GM12878 (cell line): Measurements from ENCODE around the gene LPCAT4. TPM values are rescaled to one million over a fixed set of nuclear protein-coding genes. Genes with fewer than 3 reads are reported as not detected.

Experiments used
- ATAC-seq: fragments of 200-7000 bp; cut with Tn5 transposase; 3 replicates; pipeline ENCODE4 v1.9.1; 2020; ENCODE audit warnings: mild to moderate bottlenecking, moderate library complexity
- BruUV-seq: library from RNA; stranded (reverse); fragments of 400-500 nt; replicated peaks from 2 replicates; lab custom pipeline; 2021; lab: Mats Ljungman, UMichigan
- CTCF ChIA-PET: fragments of 300-600 bp; sonication (Branson Sonifier 250); formaldehyde crosslinking; extraction: SDS; loops from one replicate; lab custom pipeline; 2021; ENCODE audit warnings: inconsistent platforms; lab: Yijun Ruan, JAX
- POLR2A ChIA-PET: fragments of 350-600 bp; formaldehyde crosslinking; extraction: SDS; loops from one replicate; lab custom pipeline; 2021; ENCODE audit warnings: inconsistent platforms; lab: Charles Lee
- RAD21 ChIA-PET: fragments of 300-600 bp; sonication (Branson Sonifier 250); formaldehyde crosslinking; loops from one replicate; lab custom pipeline; 2023; ENCODE audit warnings: antibody characterized with exemption; ENCODE audit not compliant: unreplicated experiment; lab: Charles Lee
- SMC1A ChIA-PET: fragments of 300-600 bp; sonication (Branson Sonifier 250); formaldehyde crosslinking; loops from one replicate; lab custom pipeline; 2023; ENCODE audit not compliant: unreplicated experiment, uncharacterized antibody; lab: Charles Lee
- DNase-seq: peaks from one replicate; pipeline ENCODE4 v3.0.0-alpha.2; 2011; ENCODE audit warnings: low read depth, low spot score
- FAIRE-seq: peaks from 3 replicates; lab custom pipeline; 2011; peaks lifted over from hg19 to GRCh38; lab: Jason Lieb, UNC
- H2AFZ ChIP-seq: 2 replicates; pipeline ENCODE4 v1.6.0; 2011; ENCODE audit warnings: low read depth, low read length, control low read depth; ENCODE audit not compliant: control insufficient read depth
- H3K27ac ChIP-seq: 2 replicates; pipeline ENCODE4 v1.5.1; 2011; ENCODE audit warnings: control low read depth; ENCODE audit not compliant: control insufficient read depth, insufficient read depth
- H3K27me3 ChIP-seq, 2 experiments: replicated peaks in 1 of 2; 2 replicates each; pipeline versions ENCODE4 v1.6.0 to v1.6.1; 2011; ENCODE audit warnings: low read length in 1 of 2; ENCODE audit not compliant: control insufficient read depth in 2 of 2, insufficient read depth in 2 of 2
- H3K36me3 ChIP-seq, 2 experiments: 2 replicates each; pipeline ENCODE4 v1.5.1; 2011; ENCODE audit warnings: low read length in 1 of 2; ENCODE audit not compliant: control insufficient read depth in 2 of 2, insufficient read depth in 2 of 2
- H3K4me1 ChIP-seq: 2 replicates; pipeline ENCODE4 v1.6.1; 2011; ENCODE audit warnings: mild to moderate bottlenecking, low read length, moderate library complexity, mixed read lengths; ENCODE audit not compliant: control insufficient read depth, insufficient read depth
- H3K4me2 ChIP-seq: 2 replicates; pipeline ENCODE4 v1.6.0; 2011; ENCODE audit warnings: control low read depth; ENCODE audit not compliant: control insufficient read depth, insufficient read depth
- H3K4me3 ChIP-seq: fragments of 200-600 bp; sonication (generic); 2 replicates; pipeline ENCODE4 v1.5.1; 2016
- H3K79me2 ChIP-seq: 2 replicates; pipeline ENCODE4 v1.6.0; 2011; ENCODE audit warnings: low read length; ENCODE audit not compliant: control insufficient read depth, insufficient read depth
- H3K9ac ChIP-seq: 2 replicates; pipeline ENCODE4 v1.8.0; 2011; ENCODE audit warnings: low read length, control low read depth, mixed read lengths; ENCODE audit not compliant: control insufficient read depth, insufficient read depth
- H3K9me3 ChIP-seq: replicated peaks from 3 replicates; pipeline ENCODE4 v1.5.1; 2011; ENCODE audit warnings: mild to moderate bottlenecking, low read length; ENCODE audit not compliant: control insufficient read depth, insufficient read depth
- H4K20me1 ChIP-seq: 2 replicates; pipeline ENCODE4 v1.6.0; 2011; ENCODE audit not compliant: control insufficient read depth, insufficient read depth
- ASH2L ChIP-seq: fragments of 300-600, 200-600 bp; sonication (generic); IDR thresholded peaks from 2 replicates; pipeline ENCODE4 v1.6.1; 2017; ENCODE audit warnings: low read depth, mild to moderate bottlenecking, borderline replicate concordance
- CBX3 ChIP-seq: fragments of 200-600 bp; sonication (generic); IDR thresholded peaks from 2 replicates; pipeline ENCODE4 v1.6.1; 2016; ENCODE audit warnings: low read depth, borderline replicate concordance
- CHD1 ChIP-seq: IDR thresholded peaks from 2 replicates; pipeline ENCODE4 v1.6.1; 2012; ENCODE audit warnings: low read depth, low read length, improper control_type of control experiment
- NRF1 ChIP-seq: conservative IDR thresholded peaks from 2 replicates; pipeline ENCODE4 v1.6.1; 2011; ENCODE audit warnings: mild to moderate bottlenecking, low read depth, low read length, improper control_type of control experiment
- PAX8 ChIP-seq: fragments of 450-650 bp; IDR thresholded peaks from 2 replicates; pipeline ENCODE4 v1.6.1; 2017; ENCODE audit warnings: mild to moderate bottlenecking, moderate library complexity
- PML ChIP-seq: IDR thresholded peaks from 2 replicates; pipeline ENCODE4 v1.6.1; 2012; ENCODE audit warnings: low read length, inconsistent platforms
- WGBS: methylation state at CpG from one replicate; pipeline ENCODE4 v1.1.6; 2016; ENCODE audit warnings: low lambda C conversion rate; ENCODE audit not compliant: insufficient replicate concordance, insufficient coverage; ENCODE audit errors: missing lambda C conversion rate; 5-methylcytosine and 5-hydroxymethylcytosine counted together
- in situ Hi-C: fragments of 300-500 bp; cut with MboI; formaldehyde crosslinking; loops from 9 replicates; pipeline ENCODE4 v1.14.3; 2018; ENCODE audit warnings: mixed read lengths
- intact Hi-C: fragments of 100-400 bp; cut with micrococcal nuclease; formaldehyde crosslinking; loops from one replicate; pipeline ENCODE4 v1.14.2; 2022; ENCODE audit not compliant: unreplicated experiment
- polyA plus RNA-seq, 11 experiments: library from polyadenylated mRNA; depleted of rRNA in 4 of 11; unstranded in 6 of 11; stranded (reverse) in 5 of 11; fragments of >200 nt; fragmentation: Nextera tagmentation in 4 of 11; fragmentation: Illumina TruSeq in 1 of 11; extraction: Ambion mirVana in 4 of 11; extraction: Trizol in 1 of 11; gene quantifications; 1 replicate in 1 of 11; 2 replicates in 10 of 11; pipeline versions ENCODE4 v1.2.1 to v1.2.3, GENCODE V29; 2011 to 2016; ENCODE audit warnings: inconsistent platforms in 2 of 11, missing spikeins in 2 of 11, low read depth in 1 of 11
- total RNA-seq, 4 experiments: library from RNA; depleted of rRNA in 3 of 4; stranded (reverse); fragments of >200 nt in 3 of 4; fragmentation: Illumina TruSeq in 1 of 4; extraction: Trizol in 1 of 4; gene quantifications; 2 replicates each; pipeline versions ENCODE4 v1.2.1 to v1.2.3, GENCODE V29; 2013 to 2021
- TF ChIP-seq, protein P1 (sequence below), 3 experiments: IDR thresholded peaks in 2 of 3; conservative IDR thresholded peaks in 1 of 3; 2 replicates each; pipeline ENCODE4 v1.5.1; 2011; ENCODE audit warnings: low read depth in 3 of 3, low read length in 3 of 3, mild to moderate bottlenecking in 3 of 3, control low read depth in 2 of 3, moderate library complexity in 2 of 3, inconsistent platforms in 1 of 3, mixed read lengths in 1 of 3; ENCODE audit not compliant: control insufficient read depth in 2 of 3, insufficient read depth in 1 of 3; ENCODE audit errors: extremely low read depth in 1 of 3
- TF ChIP-seq, protein P2 (sequence below): IDR thresholded peaks from 2 replicates; pipeline ENCODE4 v1.6.1; 2012; ENCODE audit warnings: low read depth, low read length, improper control_type of control experiment
- TF ChIP-seq, protein P3 (sequence below): fragments of 450-650 bp; IDR thresholded peaks from 2 replicates; pipeline ENCODE4 v1.6.1; 2017; ENCODE audit warnings: low read depth, mild to moderate bottlenecking, moderate library complexity
- TF ChIP-seq, protein P4 (sequence below): fragments of 150-350 bp; IDR thresholded peaks from 2 replicates; pipeline ENCODE4 v1.6.1; 2014; ENCODE audit warnings: mild to moderate bottlenecking, low read depth, low read length
- TF ChIP-seq, protein P5 (sequence below): fragments of 450-650 bp; IDR thresholded peaks from 2 replicates; pipeline ENCODE4 v1.6.1; 2017; ENCODE audit warnings: antibody characterized with exemption, mild to moderate bottlenecking, moderate library complexity

LPCAT4 gene
- total and polyA plus RNA-seq, 10 of the 15 experiments (the other 5 are each of a cell fraction or from before 2014, with no cell fraction given) = 14.4 to 57.2 (median 33.0) TPM

DNA sequence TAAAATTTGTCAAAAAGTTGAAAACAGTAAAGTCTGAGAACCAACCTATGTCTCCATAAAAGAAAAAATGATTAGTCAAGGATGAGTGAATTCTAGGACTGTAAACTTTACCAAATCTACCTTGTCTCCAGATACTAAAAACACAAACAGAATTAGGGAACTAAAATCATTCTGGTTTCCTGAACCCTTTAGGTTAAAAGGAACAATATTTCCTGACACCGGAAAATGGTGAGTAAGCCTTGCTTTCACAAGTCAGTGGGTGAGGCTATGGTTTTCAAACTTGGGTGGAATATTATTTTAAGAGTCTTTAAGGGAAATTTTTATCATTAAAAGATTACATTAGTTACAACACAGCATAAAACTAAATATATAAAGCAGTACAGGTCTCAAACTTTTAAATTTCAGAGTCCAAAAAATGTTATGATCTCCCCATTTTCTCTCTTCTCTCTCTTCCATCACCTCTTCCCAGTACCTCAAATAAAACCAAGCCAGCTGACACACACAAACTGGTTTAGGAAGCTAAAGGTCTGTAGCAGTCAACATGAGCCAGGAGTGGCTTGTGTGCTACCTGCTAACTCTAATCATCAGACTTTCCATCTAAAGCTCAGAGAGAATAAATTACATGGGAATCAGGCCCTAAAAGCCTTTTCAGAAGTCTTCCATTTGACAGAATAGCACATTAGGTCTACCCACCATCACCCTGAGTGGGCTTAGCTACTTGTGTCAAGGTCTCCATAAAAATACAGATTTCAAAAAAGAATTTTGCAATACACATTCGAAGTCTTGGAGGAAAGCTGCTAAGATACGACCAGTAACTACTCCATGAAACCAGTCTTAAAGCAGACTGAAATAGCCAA lies 31.6 kb downstream of the LPCAT4 start:
- Histone ChIP-seq H3K27ac (peak overlapping the region; percentile 94), H4K20me1 (no peaks in the 10 kb centered on the region), H3K4me2 (peak overlapping the region; percentile 100), H3K27me3 (no peaks in the 10 kb centered on the region), H3K79me2 (peaks cover 76% of the 10 kb centered on the region), H3K4me3 (peak overlapping the region; percentile 72), H3K4me1 (peaks cover 15% of the 10 kb centered on the region), H2AFZ (no peak overlapping the region), H3K9ac (peak overlapping the region; percentile 89), H3K36me3 (peaks cover 0 to 5% of the 10 kb centered on the region in 2 experiments; a peak in 1 of 4 replicates), H3K9me3 (no peaks in the 10 kb centered on the region)
- no peak for FAIRE-seq
- no peak for DNase-seq
- RAD21 ChIA-PET = interaction anchor here (1.1 to 5.1 kb wide), 6 partner anchors 8 to 94 kb away, joined by 3 to 57 read pairs (median 8); partner anchors contain the start of gene LPCAT4
- no TSS peak for BruUV-seq
- in situ Hi-C loops (no loop called here), intact Hi-C loops (loop anchor here (5.0 kb wide), 1 partner anchor 93 kb away; no protein-coding TSS in a partner anchor)
- SMC1A ChIA-PET = interaction anchor here (0.7 to 7.9 kb wide), 9 partner anchors 9 to 231 kb away, joined by 3 to 89 read pairs (median 3); partner anchors contain the start of gene LPCAT4
- 4% methylated on average over 3 of the region's 3 CpGs for WGBS
- ATAC-seq = no peak; the same call in 2 of the 3 replicates
- CTCF ChIA-PET = interaction anchor here (0.6 to 4.5 kb wide), 8 partner anchors 7 to 585 kb away, joined by 3 to 26 read pairs (median 5); partner anchors contain the start of gene LPCAT4
- POLR2A ChIA-PET = interaction anchor here (0.6 to 4.4 kb wide), 6 partner anchors 7 to 126 kb away, joined by 3 to 37 read pairs (median 12); partner anchors contain the start of gene LPCAT4
- TF ChIP-seq, protein P1, sequence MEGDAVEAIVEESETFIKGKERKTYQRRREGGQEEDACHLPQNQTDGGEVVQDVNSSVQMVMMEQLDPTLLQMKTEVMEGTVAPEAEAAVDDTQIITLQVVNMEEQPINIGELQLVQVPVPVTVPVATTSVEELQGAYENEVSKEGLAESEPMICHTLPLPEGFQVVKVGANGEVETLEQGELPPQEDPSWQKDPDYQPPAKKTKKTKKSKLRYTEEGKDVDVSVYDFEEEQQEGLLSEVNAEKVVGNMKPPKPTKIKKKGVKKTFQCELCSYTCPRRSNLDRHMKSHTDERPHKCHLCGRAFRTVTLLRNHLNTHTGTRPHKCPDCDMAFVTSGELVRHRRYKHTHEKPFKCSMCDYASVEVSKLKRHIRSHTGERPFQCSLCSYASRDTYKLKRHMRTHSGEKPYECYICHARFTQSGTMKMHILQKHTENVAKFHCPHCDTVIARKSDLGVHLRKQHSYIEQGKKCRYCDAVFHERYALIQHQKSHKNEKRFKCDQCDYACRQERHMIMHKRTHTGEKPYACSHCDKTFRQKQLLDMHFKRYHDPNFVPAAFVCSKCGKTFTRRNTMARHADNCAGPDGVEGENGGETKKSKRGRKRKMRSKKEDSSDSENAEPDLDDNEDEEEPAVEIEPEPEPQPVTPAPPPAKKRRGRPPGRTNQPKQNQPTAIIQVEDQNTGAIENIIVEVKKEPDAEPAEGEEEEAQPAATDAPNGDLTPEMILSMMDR (IDR thresholded peaks at IDR 0.05 in 2 of 3, conservative IDR thresholded peaks at IDR 0.05 in 1 of 3; ENCODE audit: control insufficient read depth in 2 of 3, extremely low read depth in 1 of 3, insufficient read depth in 1 of 3, low read depth in 3 of 3, low read length in 3 of 3) = no peak
- TF ChIP-seq PML (no peak), ASH2L (no peak), PAX8 (no peak), CHD1 (no peak), CBX3 (no peak), NRF1 (no peak)
- TF ChIP-seq, protein P2, sequence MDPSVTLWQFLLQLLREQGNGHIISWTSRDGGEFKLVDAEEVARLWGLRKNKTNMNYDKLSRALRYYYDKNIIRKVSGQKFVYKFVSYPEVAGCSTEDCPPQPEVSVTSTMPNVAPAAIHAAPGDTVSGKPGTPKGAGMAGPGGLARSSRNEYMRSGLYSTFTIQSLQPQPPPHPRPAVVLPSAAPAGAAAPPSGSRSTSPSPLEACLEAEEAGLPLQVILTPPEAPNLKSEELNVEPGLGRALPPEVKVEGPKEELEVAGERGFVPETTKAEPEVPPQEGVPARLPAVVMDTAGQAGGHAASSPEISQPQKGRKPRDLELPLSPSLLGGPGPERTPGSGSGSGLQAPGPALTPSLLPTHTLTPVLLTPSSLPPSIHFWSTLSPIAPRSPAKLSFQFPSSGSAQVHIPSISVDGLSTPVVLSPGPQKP = peak; percentile 17; the same call in 1 of the 2 replicates
- TF ChIP-seq, protein P3, sequence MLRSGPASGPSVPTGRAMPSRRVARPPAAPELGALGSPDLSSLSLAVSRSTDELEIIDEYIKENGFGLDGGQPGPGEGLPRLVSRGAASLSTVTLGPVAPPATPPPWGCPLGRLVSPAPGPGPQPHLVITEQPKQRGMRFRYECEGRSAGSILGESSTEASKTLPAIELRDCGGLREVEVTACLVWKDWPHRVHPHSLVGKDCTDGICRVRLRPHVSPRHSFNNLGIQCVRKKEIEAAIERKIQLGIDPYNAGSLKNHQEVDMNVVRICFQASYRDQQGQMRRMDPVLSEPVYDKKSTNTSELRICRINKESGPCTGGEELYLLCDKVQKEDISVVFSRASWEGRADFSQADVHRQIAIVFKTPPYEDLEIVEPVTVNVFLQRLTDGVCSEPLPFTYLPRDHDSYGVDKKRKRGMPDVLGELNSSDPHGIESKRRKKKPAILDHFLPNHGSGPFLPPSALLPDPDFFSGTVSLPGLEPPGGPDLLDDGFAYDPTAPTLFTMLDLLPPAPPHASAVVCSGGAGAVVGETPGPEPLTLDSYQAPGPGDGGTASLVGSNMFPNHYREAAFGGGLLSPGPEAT = peak; percentile 32; the same call in 1 of the 2 replicates
- TF ChIP-seq, protein P4, sequence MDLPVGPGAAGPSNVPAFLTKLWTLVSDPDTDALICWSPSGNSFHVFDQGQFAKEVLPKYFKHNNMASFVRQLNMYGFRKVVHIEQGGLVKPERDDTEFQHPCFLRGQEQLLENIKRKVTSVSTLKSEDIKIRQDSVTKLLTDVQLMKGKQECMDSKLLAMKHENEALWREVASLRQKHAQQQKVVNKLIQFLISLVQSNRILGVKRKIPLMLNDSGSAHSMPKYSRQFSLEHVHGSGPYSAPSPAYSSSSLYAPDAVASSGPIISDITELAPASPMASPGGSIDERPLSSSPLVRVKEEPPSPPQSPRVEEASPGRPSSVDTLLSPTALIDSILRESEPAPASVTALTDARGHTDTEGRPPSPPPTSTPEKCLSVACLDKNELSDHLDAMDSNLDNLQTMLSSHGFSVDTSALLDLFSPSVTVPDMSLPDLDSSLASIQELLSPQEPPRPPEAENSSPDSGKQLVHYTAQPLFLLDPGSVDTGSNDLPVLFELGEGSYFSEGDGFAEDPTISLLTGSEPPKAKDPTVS = no peak
- TF ChIP-seq, protein P5, sequence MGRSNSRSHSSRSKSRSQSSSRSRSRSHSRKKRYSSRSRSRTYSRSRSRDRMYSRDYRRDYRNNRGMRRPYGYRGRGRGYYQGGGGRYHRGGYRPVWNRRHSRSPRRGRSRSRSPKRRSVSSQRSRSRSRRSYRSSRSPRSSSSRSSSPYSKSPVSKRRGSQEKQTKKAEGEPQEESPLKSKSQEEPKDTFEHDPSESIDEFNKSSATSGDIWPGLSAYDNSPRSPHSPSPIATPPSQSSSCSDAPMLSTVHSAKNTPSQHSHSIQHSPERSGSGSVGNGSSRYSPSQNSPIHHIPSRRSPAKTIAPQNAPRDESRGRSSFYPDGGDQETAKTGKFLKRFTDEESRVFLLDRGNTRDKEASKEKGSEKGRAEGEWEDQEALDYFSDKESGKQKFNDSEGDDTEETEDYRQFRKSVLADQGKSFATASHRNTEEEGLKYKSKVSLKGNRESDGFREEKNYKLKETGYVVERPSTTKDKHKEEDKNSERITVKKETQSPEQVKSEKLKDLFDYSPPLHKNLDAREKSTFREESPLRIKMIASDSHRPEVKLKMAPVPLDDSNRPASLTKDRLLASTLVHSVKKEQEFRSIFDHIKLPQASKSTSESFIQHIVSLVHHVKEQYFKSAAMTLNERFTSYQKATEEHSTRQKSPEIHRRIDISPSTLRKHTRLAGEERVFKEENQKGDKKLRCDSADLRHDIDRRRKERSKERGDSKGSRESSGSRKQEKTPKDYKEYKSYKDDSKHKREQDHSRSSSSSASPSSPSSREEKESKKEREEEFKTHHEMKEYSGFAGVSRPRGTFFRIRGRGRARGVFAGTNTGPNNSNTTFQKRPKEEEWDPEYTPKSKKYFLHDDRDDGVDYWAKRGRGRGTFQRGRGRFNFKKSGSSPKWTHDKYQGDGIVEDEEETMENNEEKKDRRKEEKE = no peak
